ENCODE data around the gene EYS.

The EYS gene

DNA sequence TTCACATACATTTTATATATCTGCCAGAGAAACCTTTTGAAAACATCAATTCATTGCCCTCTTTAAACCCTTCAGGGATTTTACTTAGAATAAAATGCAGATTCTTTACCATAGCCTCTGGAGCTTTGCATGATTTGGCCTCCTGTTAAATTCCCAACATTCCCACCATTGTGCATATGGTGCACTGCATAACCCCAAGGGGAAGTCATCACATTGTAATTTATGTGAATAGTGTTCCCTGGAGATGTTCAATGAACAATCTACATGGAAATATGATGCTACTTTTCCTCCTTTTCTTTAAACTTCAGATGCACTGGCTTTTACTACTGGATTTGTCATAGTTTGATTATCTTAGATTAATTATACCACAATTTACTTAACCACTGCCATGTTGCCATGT, 1976.7 kb downstream of the EYS start:
- DNase-seq (ENCODE audit: low spot score) = no peak

- DNase-seq (ENCODE audit: low spot score) = no peak
Observed at GRCh38 chr6:63724721-63725120, 1982.3 kb downstream of the EYS start.

- DNase-seq (ENCODE audit: low spot score) = no peak
Observed at GRCh38 chr6:63721181-63721580, 1985.8 kb downstream of the EYS start.

DNA sequence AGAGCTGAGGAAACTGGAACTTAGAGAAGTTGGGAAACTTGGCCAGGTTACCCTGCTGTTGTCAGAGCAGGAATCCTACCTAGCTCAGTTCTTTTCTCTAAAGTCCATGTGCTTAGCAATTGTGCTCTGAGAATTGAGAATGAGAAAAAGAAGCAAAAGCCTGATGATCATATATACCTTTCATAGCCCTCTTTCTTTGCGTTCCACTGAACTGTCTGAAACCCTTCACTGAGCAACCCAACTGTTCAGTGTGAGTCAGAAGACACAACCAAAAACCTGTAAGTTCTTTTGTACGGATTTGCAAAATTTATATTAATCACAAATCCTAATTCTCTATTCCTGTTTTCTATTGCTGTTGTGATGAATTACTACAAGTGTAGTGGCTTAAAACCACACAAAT, 1990.9 kb downstream of the EYS start:
- DNase-seq (ENCODE audit: low spot score) = no peak

GRCh38 chr6:63714091-63714490, 1992.9 kb downstream of the EYS start:
- DNase-seq (ENCODE audit: low spot score) = no peak

DNA sequence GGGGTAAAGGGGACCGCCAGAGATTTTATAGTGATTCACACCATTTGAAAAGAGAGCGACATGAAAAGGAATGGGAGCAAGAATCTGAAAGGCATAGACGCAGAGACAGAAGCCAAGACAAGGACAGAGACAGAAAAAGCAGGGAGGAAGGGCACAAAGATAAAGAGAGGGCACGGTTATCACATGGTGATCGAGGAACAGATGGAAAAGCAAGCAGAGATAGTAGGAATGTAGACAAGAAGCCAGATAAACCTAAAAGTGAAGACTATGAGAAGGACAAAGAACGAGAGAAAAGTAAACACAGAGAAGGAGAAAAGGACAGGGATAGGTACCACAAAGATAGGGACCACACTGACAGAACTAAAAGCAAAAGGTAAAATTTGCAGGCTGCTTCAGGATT, 1993.7 kb downstream of the EYS start:
- DNase-seq (ENCODE audit: low spot score) = no peak

- DNase-seq (ENCODE audit: low spot score) = no peak
Observed at GRCh38 chr6:63709148-63709547, 1997.9 kb downstream of the EYS start.

- DNase-seq (ENCODE audit: low spot score) = no peak
Observed at GRCh38 chr6:63708631-63709030, 1998.4 kb downstream of the EYS start.

GRCh38 chr6:63706630-63707029, 2000.4 kb downstream of the EYS start:
- DNase-seq (ENCODE audit: low spot score) = no peak

DNA sequence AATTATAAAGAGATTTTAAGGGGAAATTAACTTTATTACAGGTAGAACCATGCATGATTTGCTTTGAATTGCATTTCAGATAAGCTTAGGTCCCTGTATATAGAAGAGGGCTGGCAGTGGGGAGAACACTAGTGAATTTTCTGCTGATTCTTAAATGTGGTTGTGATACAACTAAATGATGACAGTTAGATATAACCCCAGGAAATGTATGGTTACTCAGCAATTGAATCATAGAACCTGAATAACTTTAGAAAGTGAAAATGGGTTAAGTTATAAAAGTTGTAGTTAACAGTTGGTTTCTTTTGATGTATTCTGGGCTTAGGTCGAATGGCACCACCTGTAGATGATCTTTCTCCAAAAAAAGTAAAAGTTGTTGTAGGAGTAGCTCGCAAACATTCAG, 2001.3 kb downstream of the EYS start:
- no peak for DNase-seq (ENCODE audit: low spot score)

- DNase-seq (ENCODE audit: low spot score) = no peak
Observed at GRCh38 chr6:63690221-63690620, 2016.8 kb downstream of the EYS start.

DNA sequence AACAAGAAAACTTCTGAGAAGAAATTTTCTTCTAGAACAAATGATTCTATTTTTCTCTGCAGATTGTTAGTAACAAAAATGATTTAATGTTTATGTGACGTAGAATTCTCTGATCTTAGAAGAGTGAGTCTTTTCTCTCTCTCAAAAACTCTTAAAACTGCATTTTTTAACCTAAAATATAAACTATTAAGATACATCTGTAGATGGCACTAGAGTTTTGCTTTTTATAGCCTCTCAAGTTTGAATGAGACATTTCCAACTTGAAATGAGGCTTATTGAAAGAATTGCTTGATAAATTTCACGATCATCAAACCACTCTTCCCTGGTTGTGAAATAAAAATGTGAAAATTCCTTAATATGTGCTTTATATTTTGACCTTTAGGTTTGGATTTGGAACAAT, 2017.6 kb downstream of the EYS start:
- no peak for DNase-seq (ENCODE audit: low spot score)

DNA sequence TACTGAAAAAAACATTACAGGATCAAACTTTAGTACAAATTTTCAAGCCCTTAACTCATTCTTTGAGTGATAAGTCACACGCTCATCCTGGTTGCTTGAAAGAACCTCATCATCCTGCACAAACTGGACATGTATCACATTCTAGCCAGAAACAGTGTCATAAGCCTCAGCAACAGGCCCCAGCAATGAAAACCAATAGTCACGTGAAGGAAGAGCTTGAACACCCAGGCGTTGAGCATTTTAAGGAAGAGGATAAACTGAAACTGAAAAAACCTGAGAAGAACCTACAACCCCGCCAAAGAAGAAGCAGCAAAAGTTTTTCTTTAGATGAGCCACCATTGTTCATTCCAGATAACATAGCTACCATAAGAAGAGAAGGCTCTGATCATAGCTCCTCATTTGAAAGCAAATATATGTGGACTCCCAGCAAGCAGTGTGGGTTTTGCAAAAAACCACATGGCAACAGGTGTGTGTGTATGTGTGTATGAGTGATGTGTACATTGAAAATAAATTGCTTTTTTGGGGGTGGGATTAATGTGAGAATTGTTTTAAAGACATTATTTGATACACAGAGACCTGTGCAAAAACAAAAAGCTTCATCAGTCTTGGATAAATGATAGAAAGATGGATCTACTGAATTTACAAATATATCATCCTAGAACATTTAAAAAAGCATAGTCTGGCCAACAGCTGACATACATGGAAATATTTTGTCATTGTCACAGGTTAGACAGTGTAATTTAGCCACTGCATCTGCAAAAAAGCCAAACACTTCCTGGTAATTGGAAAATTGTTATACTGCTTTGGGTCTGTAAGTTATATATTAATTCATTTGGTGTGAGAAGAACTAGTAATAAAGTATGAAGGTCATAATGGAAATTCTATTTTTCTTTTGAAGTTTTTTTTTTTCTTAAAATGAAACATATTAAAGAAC, 2021.3 kb downstream of the EYS start:
- DNase-seq (ENCODE audit: low spot score) = no peak

DNA sequence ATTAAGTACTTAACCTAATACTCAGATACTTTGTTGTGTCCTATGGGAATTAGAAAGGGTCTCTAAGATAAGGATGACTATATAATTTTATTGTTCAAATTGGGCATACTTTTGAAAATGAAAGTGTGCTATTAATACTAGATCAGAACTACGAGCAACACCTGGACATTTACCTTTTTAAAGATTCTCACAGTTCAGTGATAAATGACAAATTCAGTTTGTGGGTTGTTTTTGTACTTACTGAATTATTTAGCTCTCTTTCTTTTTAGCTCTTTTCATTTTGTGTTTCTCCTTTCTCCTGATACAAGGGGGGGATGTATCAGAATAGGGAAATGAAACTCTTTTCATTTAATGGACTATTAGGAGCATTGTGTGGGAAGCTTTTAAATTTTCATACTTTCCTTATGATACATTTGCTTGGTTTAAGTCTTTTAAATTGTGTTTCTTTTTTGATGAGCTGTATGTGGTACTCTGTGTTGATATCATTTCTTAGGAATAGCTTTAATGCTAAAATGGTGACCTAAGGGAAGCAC, 2023.9 kb downstream of the EYS start:
- no peak for DNase-seq (ENCODE audit: low spot score)

DNA sequence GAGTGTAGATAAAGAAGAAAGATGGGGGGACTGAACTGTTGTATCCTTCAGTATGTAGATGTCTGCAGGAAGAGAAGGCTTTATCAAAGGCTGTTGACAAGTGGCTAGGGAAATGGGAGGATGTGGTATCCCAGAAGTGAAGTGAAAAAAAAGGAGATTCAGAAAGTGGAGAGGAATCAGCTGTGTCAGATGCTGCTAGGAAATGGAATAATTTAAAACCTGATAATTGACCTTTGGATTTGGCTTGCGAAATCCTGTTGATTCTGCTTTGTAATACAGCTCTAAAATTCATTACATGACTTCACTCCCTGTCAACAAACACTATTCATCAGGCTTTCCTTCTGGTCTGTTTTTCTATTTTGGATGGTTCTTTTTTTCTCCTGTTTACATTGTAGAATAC, 2029.7 kb downstream of the EYS start:
- DNase-seq (ENCODE audit: low spot score) = no peak

GRCh38 chr6:63676412-63677114, 2030.5 kb downstream of the EYS start:
- DNase-seq (ENCODE audit: low spot score) = no peak

DNA sequence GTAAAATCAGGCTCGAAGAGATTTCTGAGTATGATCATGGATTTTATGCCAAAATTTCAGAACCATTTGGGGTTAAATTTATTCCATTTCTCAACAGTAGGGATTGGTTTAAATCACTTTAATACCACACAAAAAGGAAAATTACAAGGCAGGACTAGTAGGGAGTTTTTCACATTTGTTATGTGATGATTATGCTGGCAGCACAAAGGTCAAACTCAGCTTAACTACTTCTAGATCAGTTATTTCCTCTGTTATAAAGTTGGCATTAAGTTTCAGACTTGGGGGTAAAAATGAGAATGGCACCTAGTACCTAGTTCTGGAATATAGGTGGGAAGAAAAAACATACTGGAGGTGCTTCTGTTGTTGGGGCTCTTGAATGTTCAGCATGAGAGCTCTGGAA, 2031.9 kb downstream of the EYS start:
- no peak for DNase-seq (ENCODE audit: low spot score)

DNA sequence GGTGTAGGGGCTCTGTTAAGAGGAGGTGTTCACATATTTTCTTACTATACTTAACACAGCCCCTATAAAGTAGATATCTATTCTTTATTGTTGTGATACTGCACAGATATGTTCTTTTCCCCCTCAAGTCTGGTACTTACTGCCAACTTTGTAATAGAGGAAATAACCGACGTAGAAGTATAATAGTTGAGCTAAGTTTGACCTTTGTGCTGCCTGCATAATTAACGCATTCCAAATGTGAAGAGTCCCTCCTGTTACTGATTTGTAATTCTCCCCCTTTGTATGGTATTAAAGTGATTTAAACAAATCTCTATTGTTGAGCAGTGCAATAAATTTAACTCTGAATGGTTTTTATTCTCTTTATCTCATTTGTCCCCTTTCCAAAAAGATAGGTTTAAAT, 2032.4 kb downstream of the EYS start:
- no peak for DNase-seq (ENCODE audit: low spot score)

DNA sequence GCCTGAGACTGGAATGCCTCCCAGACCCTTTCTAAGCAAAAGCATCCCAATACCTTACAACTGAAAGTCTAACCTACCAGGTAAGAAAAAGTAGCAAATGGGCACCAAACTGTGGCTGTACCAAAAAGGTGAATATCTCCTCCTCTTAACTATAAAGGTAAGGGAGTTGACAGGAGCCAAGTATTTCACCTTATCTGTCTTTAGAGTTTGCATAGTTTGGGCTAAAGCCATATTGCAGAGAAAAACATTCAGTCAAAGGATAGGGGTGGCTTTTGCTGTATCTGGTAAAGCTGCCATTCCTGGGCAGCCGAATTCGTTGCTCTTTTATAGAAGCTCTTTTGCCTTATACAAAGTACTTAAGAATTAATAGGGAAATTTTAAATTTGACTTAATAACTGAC, 2033.3 kb downstream of the EYS start:
- no peak for DNase-seq (ENCODE audit: low spot score)

DNA sequence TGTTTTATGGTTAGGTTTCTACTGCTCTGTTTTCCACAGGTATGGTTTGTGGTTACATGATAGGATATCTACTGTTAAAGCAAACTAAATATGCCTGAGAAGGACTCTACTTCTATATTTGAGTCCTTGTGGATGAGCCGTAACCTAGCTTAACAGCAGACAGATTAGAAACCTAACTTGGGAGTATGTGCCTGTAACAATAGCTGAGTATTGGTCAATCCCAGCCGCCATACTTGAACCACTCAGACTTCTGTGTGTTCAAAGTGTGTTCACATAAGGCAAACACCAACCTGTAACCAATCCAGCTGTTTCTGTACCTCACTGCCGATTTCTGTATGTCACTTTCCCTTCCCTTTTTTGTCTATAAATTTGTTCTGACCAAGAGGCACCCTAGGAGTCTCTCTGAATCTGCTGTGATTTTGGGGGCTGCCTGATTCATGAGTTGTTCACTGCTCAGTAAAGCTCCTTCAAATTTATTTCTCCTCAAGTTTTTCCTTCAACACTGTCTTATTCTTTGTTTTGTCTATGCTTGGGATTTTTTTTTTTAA, 2034.4 kb downstream of the EYS start:
- no peak for DNase-seq (ENCODE audit: low spot score)

GRCh38 chr6:63671098-63671754, 2035.8 kb downstream of the EYS start:
- no peak for DNase-seq (ENCODE audit: low spot score)

All from AG08395 (cell line).